Right lobe of liver (tissue), 6 donors: ENCODE results near the gene CNGB1. TPM values are rescaled to one million over a fixed set of nuclear protein-coding genes. Genes with fewer than 3 reads are reported as not detected.

Experiments used
- ATAC-seq, 4 donors: fragments of 200-7000 bp; cut with Tn5 transposase; one replicate each; pipeline ENCODE4 v1.9.1; 2020; ENCODE audit warnings: mild to moderate bottlenecking in 4 of 4, moderate library complexity in 4 of 4
- DNase-seq, 3 donors: peaks; one replicate each; pipeline ENCODE4 v3.0.0-alpha.2; 2020
- H3K27ac ChIP-seq, 3 donors: fragments of 200-600 bp; one replicate each; pipeline ENCODE4 v1.8.0; 2022
- H3K27me3 ChIP-seq, 2 donors: fragments of 200-600 bp; one replicate each; pipeline ENCODE4 v1.8.0; 2022
- H3K36me3 ChIP-seq, 4 donors: fragments of 200-600 bp; sonication (generic) in 1 of 4; one replicate each; pipeline versions ENCODE4 v1.5.1 to v1.8.0; 2017 to 2022; ENCODE audit warnings: control low read depth in 1 of 4
- H3K4me1 ChIP-seq, 4 donors: fragments of 200-600 bp; sonication (generic) in 1 of 4; one replicate each; pipeline versions ENCODE4 v1.5.1 to v1.8.0; 2017 to 2022; ENCODE audit warnings: control low read depth in 1 of 4
- H3K4me3 ChIP-seq, 3 donors: fragments of 200-600 bp; one replicate each; pipeline ENCODE4 v1.8.0; 2022
- H3K9me3 ChIP-seq, 4 donors: fragments of 200-600 bp; sonication (generic) in 1 of 4; one replicate each; pipeline versions ENCODE4 v1.5.1 to v1.8.0; 2017 to 2022; ENCODE audit warnings: control low read depth in 1 of 4
- CTCF ChIP-seq, 4 donors: fragments of 200-600 bp in 3 of 4; fragments of 450-650 bp in 1 of 4; IDR thresholded peaks; one replicate each; pipeline versions ENCODE4 v1.5.1 to v1.8.0; 2016 to 2022; ENCODE audit warnings: antibody characterized with exemption in 4 of 4, mild to moderate bottlenecking in 2 of 4
- POLR2A ChIP-seq: fragments of 450-650 bp; IDR thresholded peaks from one replicate; pipeline ENCODE4 v1.6.1; 2017; ENCODE audit warnings: antibody characterized with exemption, mild to moderate bottlenecking
- WGBS: methylation state at CpG from one replicate; pipeline ENCODE4 v1.1.6; 2018; ENCODE audit warnings: low coverage, low lambda C conversion rate; ENCODE audit not compliant: insufficient coverage; ENCODE audit errors: missing lambda C conversion rate; 5-methylcytosine and 5-hydroxymethylcytosine counted together
- intact Hi-C, 2 donors: fragments of 100-400 bp; cut with DNase I; formaldehyde crosslinking; loops; one replicate each; pipeline versions ENCODE4 v1.11.2 to v1.14.1; 2022
- total RNA-seq, 6 experiments: library from RNA; depleted of rRNA in 2 of 6; stranded (reverse); fragments of >200 nt in 2 of 6; fragmentation: NEBNext Ultra II Directional in 3 of 6; extraction: Animal tissue kit (Norgen Biotek cat#: 25700) in 3 of 6; gene quantifications; one replicate each; pipeline versions ENCODE4 v1.1.0 to v1.2.4, GENCODE V29; 2016 to 2023
- donor health status: DM: no; HTN: yes; CAD: no.
- donor health status: DM: no; HTN: no; CAD: no.
- donor health status: DM: no; HTN: no; CAD: no.
- donor health status: DM: no; HTN: yes; CAD: no.
- donor health status: DM: no; HTN: yes; CAD: no.

Gene CNGB1
- total RNA-seq, 6 experiments from 2014 or later = not detected

DNA sequence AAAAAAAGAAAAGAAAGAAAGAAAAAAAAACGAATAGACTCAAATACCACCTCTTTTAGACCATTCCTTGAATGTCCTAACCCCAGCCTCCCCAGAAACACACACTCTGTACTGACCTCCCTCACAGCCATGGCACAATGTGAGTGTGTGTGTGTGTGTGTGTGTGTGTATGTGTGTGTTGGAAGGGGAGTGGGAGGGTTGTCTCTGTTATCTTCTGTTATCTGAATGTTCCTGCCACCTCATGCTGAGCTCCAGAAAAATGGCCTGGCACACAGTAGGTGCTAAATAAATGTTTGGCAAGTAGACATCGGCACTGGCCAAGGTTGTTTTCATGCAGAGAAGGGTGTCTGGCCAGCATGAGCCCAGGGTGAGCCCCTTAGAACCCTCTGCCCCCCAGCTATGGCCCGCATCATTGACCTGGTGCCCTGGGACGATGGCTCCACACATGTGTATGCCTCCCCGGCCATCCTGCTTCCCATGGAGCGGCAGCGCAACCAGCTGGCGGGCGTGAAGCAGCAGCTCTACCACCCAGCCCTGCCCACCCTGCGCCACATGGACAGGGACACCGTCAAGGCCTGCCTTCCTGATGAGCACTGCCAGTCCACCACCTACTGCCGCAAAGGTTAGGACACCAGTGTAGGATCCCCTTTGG lies 6.6 kb upstream of the CNGB1 start:
- DNase-seq = peak in 1 of 3 donors; percentile 46
- TF ChIP-seq CTCF (IDR thresholded peaks at IDR 0.05) = no peak
- TF ChIP-seq POLR2A = no peak
- no peak overlapping the region for H3K27ac ChIP-seq
- H3K4me3 ChIP-seq = no peak overlapping the region
- intact Hi-C loops = no loop called here
- peak in 2 of 4 donors; percentile 17 to 34 for ATAC-seq
- WGBS = 64% methylated on average over 1 of the region's 12 CpGs
- H3K36me3 ChIP-seq = no peaks in the 10 kb centered on the region
- no peaks in the 10 kb centered on the region for H3K27me3 ChIP-seq
- no peaks in the 10 kb centered on the region for H3K9me3 ChIP-seq
- no peaks in the 10 kb centered on the region for H3K4me1 ChIP-seq

DNA sequence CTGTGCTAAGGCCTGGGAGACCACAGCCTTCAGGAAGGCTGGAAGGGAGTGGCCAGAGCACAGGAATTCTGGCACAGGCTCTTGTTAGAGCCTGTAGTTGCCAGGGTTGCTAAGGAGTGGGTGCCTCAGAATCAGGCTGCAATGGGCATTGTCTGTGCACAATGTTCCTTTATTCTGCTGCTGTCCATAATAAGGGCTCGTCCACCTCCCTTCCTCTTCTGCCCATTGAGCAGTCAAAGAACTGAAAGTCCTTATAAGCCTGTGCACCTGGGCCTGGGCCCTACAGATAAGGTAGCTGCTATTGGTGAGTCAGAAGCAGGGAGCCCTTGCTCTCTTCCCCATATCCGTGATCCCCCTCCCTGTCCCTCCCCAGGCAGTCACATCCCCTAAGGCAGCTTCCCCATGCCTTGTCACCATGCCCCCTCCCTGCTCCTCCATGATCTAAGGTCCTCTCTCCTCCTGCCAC lies 5.4 kb upstream of the CNGB1 start:
- intact Hi-C loops = no loop called here
- no CpG with 5 or more reads among the region's 2 CpGs for WGBS
- no peak overlapping the region for H3K27ac ChIP-seq
- H3K9me3 ChIP-seq = no peaks in the 10 kb centered on the region
- TF ChIP-seq POLR2A = no peak
- no peak for TF ChIP-seq CTCF (IDR thresholded peaks at IDR 0.05)
- no peak overlapping the region for H3K4me3 ChIP-seq
- no peaks in the 10 kb centered on the region for H3K27me3 ChIP-seq
- DNase-seq (peak in 1 of 3 donors; percentile 13), ATAC-seq (peak in 1 of 4 donors; percentile 22)
- no peaks in the 10 kb centered on the region for H3K36me3 ChIP-seq
- H3K4me1 ChIP-seq = no peaks in the 10 kb centered on the region

GRCh38 chr16:57972306-57972705 lies 1.4 kb upstream of the CNGB1 start:
- Histone ChIP-seq H3K27ac (no peak overlapping the region), H3K4me1 (no peaks in the 10 kb centered on the region), H3K36me3 (no peaks in the 10 kb centered on the region), H3K27me3 (no peaks in the 10 kb centered on the region), H3K9me3 (no peaks in the 10 kb centered on the region), H3K4me3 (no peak overlapping the region)
- ATAC-seq (no peak), DNase-seq (peak in 1 of 3 donors; percentile 22)
- WGBS = 77% methylated on average over 3 of the region's 4 CpGs
- intact Hi-C loops = no loop called here
- no peak for TF ChIP-seq POLR2A
- no peak for TF ChIP-seq CTCF (IDR thresholded peaks at IDR 0.05)

DNA sequence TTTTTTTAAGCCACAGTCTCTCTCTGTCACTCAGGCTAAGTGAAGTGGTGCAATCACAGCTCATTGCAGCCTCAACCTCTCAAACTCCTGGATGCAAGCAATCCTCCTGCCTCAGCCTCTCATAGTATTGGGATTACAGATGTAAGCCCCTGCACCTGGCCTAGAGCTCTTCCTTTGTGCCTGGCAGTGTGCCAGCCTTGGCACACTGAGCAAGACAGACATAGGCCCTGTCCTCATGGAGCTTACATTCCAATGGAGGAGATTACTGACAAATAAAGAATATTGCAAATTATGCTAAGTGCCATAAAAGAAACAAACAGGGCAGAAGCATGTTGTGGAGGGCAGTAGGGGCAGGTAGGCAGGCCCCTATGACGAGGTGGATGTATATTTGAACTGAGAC lies 920 bp upstream of the CNGB1 start:
- Histone ChIP-seq H3K9me3 (no peaks in the 10 kb centered on the region), H3K27ac (no peak overlapping the region), H3K36me3 (no peaks in the 10 kb centered on the region), H3K27me3 (no peaks in the 10 kb centered on the region), H3K4me1 (no peaks in the 10 kb centered on the region), H3K4me3 (no peak overlapping the region)
- DNase-seq = no peak
- ATAC-seq = no peak
- intact Hi-C loops = no loop called here
- WGBS = 82% methylated on average over 1 of the region's 1 CpG
- TF ChIP-seq CTCF (IDR thresholded peaks at IDR 0.05) (no peak), POLR2A (no peak)
